ENCODE measurements around the gene MRPL52.
"Not testable (repeated sequence)": the region's sequence is repeated elsewhere in the genome, so short reads cannot be mapped to it uniquely, and the experiment has no call there.

MRPL52 gene

DNA sequence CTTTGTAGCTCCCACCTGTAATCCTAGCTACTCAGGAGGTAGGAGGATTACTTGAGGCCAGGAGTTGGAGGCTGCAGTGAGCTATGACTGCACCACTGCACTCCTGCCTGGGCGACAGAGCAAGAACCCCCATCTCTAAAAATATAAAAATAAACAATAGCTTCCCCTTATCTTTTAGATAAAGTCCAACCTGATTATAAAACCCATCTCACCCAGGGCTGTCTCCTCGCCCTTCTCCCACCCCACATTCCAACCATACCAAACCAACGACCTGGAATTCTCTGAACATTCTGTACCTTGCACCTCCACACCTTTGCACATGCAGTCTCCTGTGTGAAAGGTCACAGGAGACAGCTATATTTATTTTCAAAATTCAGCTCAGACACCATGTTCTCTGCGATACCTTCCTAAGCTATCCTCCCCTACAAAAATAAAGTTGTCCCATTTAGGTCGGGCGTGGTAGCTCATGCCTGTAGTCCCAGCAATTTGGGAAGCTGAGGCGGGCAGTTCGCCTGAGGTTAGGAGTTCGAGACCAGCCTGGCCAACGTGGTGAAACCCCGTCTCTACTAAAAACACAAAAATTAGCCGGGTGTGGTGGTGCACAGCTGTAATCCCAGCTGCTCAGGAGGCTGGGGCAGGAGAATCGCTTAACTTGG lies 22.1 kb upstream of the MRPL52 start:
- no peak for DNase-seq
- in situ Hi-C loops (cut with HindIII; ENCODE audit: low pct_ligation_motif_present, low pct_unique_long_range_greater_than_20kb, low sequenced_read_pairs): no loop called here

DNA sequence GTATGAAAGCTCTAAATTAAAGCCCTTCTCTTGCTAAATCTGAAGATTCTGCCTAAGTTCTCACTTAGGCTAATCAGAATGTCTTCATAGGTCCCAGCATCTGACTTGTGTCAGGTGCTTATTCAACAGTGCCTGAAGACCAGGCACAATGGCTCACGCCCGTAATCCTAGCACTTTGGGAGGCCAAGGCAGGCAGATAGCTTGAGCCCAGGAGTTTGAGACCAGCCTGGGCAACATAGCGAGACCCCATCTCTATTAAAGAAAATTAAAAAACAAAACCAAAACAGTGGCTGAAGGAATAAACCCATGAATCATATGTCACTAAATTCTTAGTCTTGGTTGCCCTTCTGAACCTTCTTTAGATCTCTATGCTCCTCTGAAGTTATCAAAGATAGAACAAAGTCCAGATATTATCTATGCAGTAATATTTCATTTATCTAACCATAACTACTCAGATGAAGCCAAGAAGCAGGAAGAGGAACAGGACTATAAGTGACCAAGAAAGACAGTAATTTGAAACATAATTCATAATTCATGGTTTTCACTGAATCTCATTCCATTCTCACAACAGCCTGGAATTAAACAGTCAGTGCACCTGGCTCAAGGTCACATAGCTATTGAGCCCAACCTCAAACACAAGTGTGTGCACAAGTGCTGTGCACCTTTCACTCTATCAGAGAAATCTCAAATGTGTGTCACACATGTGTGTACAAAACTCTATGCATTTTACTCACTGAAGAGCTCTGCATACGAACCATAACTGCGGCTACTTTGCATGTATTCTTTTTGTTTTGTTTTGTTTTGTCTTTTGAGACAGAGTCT lies 21.1 kb upstream of the MRPL52 start:
- DNase-seq: no peak
- in situ Hi-C loops (cut with HindIII; ENCODE audit: low pct_ligation_motif_present, low pct_unique_long_range_greater_than_20kb, low sequenced_read_pairs): no loop called here

DNA sequence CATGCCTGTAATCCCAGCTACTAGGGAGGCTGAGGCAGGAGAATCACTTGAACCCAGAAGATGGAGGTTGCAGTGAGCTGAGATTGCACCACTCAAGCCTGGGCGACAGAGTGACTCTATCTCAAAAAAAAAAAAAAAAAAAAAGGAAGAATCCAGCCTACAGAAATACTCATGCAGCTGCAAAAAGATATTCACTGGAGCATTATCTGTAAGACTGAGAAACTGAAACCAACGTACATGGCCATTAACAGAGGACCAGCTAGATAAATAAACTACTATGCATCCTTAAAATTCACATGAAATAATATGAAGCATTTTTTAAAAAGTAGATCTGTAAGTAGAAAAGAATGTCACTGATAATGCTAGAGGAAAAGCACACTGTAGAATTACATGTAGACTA lies 18.0 kb upstream of the MRPL52 start:
- in situ Hi-C loops (cut with HindIII; ENCODE audit: low pct_ligation_motif_present, low pct_unique_long_range_greater_than_20kb, low sequenced_read_pairs): no loop called here

DNA sequence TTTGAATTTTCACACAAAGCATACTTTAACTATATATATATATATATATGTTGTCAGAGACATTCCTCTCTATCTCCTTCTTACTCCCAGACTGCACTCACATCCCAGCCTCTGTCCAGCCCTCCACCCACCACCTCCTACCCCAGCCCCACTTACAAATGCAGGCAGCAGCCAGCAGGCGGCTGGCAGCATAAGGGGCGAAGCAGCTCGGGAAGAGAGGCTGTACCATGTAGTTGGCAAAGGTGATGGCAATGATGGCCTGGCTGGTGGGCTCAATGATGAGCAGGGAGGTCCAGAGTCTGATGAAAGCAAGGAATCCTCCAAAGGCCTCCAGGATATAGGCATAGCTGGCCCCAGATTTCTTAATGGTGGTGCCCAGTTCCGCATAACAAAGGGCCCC lies 16.9 kb upstream of the MRPL52 start:
- in situ Hi-C loops (cut with HindIII; ENCODE audit: low pct_ligation_motif_present, low pct_unique_long_range_greater_than_20kb, low sequenced_read_pairs): no loop called here
- no peak for DNase-seq

More for the DNA sequence above, 18.0 kb upstream of the MRPL52 start:
- DNase-seq: no peak

DNA sequence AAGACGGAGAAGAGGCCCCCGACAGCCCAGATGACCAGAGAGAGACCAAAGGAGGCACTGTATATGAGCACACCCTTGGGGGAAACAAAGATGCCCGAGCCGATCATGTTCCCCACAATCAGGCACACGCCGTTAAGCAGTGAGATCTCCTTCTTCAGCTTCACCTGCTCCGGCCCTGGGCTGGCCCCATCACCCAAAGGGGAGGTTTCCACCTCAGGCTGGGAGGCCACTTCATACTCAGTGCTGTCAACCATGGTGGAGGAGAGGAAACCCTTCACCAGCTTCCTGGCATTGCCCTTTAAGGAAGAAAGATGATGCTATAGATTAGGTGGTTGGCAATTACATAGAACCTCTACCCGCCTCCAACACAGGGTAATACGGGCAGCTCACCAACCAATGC lies 16.5 kb upstream of the MRPL52 start:
- in situ Hi-C loops (cut with HindIII; ENCODE audit: low pct_ligation_motif_present, low pct_unique_long_range_greater_than_20kb, low sequenced_read_pairs): no loop called here
- no peak for DNase-seq

DNA sequence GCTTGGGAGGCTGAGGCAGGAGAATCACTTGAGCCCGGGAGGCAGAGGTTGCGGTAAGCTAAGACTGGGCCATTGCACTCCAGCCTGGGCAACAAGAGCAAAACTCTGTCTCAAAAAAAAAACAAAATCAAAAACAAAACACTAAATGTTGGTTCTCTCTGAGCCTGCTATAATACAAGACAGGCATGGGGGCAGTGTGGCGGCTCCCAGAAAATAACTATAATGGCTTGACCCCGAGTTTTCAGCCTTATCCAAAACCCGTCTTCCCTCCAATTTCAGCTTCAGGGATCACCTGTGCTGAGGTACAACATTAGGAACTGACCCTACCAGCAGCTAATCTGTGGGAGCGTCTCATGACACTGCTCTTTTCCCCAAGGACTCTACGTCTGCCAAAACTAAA lies 15.3 kb upstream of the MRPL52 start:
- no peak for DNase-seq

DNA sequence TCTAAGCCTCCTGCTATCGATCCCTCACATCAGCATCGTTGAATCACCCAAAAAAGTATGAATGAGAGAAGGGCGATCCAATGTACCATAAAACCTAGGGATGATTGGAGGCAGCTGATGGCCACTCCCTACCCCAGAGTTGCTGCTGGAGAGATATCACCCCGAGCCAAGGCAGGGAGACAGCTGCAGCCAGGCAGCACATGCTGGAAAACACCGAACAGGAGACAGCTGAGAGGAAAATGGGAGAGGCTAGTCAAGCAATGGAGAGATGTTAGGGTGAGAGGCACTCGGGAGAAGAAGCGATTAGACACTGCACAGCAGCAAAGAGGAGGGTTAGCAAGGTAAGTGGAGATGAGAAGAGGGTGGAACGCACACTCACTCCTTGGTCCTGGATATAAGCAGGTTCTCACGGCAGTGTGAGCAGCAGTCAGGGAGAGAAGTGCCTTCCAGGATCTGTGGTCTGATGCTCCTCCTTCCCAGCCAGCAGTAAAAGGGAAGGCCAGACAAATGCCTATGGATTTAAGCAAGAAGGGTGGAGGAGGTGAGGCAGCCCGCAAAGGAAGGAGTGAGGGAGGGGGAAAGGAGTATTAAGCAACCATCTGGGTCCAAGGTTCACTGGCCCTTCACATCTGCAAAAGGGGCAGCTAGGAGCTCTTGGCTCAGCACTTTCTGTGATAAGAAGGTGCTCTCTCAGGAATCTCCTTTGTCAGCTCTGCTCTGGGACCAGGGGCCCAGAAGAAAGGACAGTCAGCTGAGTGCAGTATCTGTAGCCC lies 14.6 kb upstream of the MRPL52 start, which contains the start of gene SLC7A7:
SLC7A7 (minus strand) TSS at position 495 of the 773 bp plus-strand sequence. CDS start 2,037 bp downstream, outside the sequence.
- in situ Hi-C loops (cut with HindIII; ENCODE audit: low pct_ligation_motif_present, low pct_unique_long_range_greater_than_20kb, low sequenced_read_pairs): no loop called here
- DNase-seq: no peak

More for the DNA sequence above, 15.3 kb upstream of the MRPL52 start:
- in situ Hi-C loops (cut with HindIII; ENCODE audit: low pct_ligation_motif_present, low pct_unique_long_range_greater_than_20kb, low sequenced_read_pairs): no loop called here

DNA sequence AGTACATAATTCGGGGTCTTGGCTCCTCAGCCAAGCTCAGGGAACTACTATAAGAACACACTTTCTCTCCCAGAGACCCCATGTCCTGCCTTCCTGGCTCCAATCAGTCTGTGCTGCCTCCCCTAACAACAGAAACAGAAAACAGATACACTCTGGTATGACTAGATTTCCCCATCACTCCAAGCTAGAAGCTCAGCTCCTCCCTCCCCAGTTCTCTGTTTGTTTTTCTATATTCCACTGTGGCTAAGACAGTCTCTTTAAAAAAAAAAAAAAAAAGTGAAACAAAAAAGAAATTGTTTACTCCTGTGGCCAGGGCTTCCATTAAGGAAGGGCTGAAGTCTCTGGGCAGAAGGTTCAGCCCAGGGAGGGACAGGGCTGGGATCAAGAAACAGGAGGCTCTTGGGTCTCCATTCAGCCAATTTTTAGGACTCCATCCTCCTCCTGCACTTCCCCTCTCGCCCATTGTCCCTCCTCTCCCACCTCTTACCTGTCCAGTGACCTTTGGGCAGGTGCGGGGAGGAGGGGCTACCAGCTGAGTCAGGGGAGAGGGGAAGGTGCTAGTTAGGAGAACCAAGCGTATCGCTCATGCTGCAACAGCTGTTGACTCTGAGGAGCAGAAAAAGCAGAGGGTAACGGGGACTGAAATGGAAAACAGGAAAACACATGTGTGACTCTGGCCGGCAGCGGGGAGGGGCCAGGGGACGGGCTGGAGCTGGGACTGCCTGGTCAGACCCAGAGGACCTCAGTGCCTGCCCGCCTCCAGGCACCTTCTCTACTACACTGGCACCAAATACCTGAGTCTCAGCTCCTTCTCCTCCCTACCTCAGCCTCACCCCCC lies 10.3 kb upstream of the MRPL52 start:
- DNase-seq: no peak
- in situ Hi-C loops (cut with HindIII; ENCODE audit: low pct_ligation_motif_present, low pct_unique_long_range_greater_than_20kb, low sequenced_read_pairs): no loop called here

DNA sequence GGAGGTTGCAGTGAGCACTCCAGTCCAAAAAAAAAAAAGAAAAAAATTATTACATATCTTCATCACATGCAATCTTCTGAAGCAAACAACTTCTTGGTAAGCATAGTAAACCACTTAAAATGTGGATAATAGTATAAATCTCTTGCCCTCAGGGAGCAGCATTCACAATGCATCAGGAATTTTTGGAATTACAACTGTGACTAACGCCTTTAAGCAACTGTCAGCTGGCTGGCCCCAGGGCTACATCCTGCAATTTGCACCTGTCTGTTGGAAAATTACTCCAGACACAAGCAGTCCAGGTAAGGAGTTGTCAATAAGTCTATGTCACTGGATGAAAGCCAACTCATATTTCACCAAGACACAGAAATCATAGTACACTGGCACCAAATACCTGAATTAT lies 9.0 kb upstream of the MRPL52 start:
- in situ Hi-C loops (cut with HindIII; ENCODE audit: low pct_ligation_motif_present, low pct_unique_long_range_greater_than_20kb, low sequenced_read_pairs): no loop called here
- DNase-seq: no peak

DNA sequence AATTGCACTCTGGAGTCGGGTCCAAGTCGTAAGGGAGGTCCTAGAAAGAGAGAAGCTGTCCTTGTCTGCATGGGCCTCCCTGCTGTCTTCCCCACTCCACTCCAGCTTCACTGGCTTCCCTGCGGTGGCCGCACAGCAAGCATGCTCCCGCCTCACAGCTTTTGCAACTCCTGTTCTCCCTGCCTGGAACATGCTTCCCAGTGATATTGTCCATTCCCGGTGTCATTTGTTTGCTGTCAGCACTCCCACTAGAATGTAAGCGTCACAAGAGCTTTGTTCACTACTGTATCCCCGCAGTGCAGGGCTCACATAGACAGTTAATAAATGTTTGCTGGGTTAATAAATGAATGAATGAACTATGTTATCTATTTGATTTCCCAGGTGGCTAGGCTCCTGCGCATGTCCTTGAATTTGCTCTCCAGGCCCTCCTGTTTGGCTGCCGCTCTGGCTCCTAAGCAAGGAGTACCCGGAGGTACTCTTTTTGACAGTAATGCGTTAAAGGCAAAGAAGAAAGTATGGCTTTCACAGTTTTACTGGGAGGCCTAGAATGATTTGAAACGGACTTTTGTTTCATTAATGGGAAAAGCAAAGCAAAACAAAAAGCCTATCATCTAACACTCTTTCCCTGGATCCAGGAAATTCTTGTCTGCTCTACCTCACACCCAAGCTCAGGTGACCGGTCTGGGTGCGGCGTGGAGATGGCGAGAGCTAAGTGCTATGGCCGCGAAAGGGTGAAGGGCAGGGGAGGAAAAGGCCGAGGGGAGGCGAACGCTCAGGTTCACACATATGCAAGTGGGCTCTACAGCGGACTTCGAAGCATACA lies 8.3 kb upstream of the MRPL52 start:
- in situ Hi-C loops (cut with HindIII; ENCODE audit: low pct_ligation_motif_present, low pct_unique_long_range_greater_than_20kb, low sequenced_read_pairs): no loop called here
- peak; percentile 25 for DNase-seq

DNA sequence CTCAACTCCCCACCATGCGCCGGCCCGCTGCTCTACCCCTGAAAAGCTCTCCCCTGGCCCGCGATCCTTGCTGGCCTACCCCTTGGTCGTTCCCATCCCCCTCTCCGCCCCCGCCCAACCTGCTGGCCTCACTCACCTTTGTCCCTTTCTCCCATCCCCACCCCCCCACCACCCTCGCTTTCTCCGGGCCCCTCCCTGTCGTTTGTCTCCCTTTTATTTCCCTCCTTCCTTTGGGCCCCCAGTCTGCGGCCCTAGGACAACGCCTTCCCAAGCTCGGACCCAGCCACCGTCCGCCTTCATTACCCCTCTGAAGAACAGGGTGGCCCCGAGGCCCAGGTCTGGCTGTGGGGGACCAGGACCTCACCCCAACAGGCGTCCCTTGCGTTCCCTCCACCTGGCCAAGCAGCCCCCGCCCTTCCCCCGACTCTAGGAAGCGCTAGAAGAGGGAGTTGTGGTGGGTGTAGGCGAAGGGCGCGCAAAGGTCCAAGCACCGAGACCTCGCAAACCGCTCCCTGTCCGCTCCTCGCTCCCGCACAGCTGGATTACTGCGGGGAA lies 7.6 kb upstream of the MRPL52 start:
- no peak for DNase-seq
- in situ Hi-C loops (cut with HindIII; ENCODE audit: low pct_ligation_motif_present, low pct_unique_long_range_greater_than_20kb, low sequenced_read_pairs): no loop called here

DNA sequence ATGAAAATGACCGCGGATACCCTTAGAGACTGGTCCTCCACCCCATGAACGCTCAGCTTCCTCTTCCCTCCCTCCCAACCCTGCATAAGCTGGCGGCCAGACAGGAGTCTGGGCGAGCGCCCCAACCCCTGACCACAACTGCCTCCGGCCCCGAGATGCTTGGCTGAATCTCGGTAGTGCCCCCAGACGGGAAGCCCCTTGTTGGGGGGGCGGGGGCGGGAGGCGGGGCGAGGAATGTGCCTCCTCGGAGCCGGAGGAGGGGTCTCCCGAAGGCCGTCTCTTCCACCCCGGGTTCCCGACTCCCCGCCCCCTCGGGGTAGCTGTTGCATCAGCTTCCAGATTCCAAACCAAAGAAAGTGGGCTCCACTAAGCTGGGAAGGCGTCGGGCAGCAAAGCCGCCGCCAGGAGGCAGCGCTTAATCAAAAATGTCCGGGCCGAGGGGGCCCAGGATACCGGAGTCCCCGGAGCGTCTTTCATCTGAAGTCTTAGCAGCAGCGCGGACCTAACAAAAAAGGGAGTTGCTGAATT lies 7.1 kb upstream of the MRPL52 start:
- peak; percentile 79 for DNase-seq
- in situ Hi-C loops (cut with HindIII; ENCODE audit: low pct_ligation_motif_present, low pct_unique_long_range_greater_than_20kb, low sequenced_read_pairs): no loop called here

DNA sequence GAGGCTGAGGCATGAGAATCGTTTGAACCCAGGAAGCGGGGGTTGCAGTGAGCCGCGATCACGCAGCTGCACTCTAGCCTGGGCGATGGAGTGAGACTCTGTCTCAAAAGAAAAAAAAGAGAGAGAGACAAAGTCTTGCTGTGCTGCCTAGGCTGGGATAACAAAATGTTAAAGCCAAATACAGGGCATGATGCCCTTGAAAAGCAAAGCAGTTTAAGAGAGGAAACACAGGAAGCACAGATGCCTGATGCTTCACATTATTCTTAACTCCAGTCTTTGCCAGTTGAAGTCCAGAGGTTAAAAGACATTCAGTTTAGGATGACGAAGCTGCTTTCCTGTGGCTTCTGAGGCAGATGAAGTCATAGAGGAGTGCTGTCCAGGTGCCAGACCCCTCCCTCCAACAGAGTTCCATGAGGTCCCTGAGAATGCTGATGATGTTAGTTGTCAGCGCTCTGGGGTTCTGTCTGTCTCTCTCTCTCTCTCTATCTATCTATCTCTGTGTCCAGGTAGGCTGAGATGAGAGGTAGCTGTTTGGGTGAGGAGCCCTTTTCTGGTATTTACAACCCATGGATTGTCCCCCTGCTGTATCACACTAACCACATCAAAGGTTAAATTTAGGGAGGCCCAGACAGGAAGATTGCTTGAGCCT lies 4.9 kb upstream of the MRPL52 start:
- in situ Hi-C loops (cut with HindIII; ENCODE audit: low pct_ligation_motif_present, low pct_unique_long_range_greater_than_20kb, low sequenced_read_pairs): no loop called here
- DNase-seq: peak; percentile 87

DNA sequence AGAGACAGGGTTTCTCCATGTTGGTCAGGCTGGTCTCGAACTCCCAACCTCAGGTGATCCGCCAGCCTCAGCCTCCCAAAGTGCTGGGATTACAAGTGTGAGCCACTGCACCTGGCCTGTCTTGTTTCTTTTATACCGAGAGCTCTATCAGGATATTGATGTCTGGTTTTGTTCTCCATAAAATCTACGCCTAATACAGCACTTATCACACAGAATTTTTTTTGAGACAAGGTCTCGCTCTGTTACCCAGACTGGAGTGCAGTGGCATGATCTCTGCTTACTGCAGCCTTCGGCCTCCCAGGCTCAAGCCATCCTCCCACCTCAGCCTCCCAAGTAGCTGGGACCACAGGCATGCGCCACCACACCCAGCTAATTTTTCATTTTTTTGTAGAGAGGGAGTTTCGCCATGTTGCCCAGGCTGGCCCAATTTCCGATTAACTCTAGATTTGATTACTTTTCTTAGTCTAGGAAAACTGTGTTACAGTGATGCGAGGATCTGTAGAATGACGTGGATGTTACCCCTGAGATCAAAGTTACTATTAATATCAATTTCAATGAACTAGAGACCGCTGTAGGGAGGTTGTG lies 519 bp upstream of the MRPL52 start:
- in situ Hi-C loops (cut with HindIII; ENCODE audit: low pct_ligation_motif_present, low pct_unique_long_range_greater_than_20kb, low sequenced_read_pairs); DNase-seq: not testable (repeated sequence)

DNA sequence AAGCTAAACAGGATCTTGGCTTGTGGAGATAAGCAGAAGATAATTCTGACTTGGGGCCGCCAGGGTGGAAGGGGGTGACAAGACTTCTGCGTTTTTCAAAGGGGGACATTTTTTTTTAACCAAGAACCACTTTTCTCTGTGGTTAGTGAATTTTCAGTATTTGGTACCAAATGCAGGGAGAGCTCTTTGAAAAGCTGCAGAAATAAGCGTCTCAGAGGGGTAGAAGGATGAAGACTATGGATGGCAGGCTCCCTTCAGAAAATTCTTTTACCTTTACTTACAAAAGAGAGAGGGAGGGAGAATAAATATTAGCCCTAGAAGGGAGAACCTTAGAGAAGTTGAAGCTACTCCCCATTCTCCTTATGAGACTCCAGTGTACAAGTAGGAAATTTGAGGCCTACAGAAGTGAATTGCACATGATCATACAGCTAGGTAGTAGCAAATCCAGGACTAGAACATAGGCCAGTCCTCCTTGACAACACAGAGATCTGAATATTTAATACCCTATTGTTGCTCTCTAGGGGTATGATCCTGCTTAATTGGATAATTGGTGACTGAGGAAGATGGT lies 840 bp downstream of the MRPL52 start:
- in situ Hi-C loops (cut with HindIII; ENCODE audit: low pct_ligation_motif_present, low pct_unique_long_range_greater_than_20kb, low sequenced_read_pairs): no loop called here
- DNase-seq: no peak

DNA sequence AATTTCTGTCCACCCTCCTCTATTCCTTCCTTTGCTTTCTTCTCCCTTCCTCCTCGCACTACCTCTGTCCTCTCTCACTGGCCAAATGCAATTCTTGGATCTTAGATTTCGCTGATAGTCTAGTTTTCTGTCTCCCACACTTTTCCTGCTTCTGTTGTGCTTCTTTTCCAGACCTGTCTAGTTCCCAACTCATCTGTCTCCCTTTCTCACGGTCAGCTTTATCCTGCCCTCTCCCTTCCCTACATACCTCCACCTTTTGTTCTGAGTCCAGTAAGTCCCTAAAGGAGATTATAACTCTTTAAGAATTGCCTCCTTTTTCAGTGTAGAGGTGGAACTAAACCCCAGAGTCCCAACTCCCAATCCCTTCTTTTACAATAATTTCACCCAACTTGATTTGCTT lies 5.8 kb downstream of the MRPL52 start:
- in situ Hi-C loops (cut with HindIII; ENCODE audit: low pct_ligation_motif_present, low pct_unique_long_range_greater_than_20kb, low sequenced_read_pairs): no loop called here
- no peak for DNase-seq

All from ACHN (cell line).